Esophagus squamous epithelium (tissue), 4 donors: Measurements from ENCODE around the gene ANKRD40.

Source experiments
- CTCF ChIP-seq, 6 experiments: fragments of 450-650 bp in 4 of 6; fragments of 200-600 bp in 2 of 6; sonication (generic) in 2 of 6; IDR thresholded peaks; one replicate each; pipeline ENCODE4 v1.5.1; 2016 to 2019; ENCODE audit warnings: antibody characterized with exemption in 6 of 6, mild to moderate bottlenecking in 4 of 6, moderate library complexity in 4 of 6
- POLR2A ChIP-seq, 4 donors: fragments of 450-650 bp; IDR thresholded peaks; one replicate each; pipeline ENCODE4 v1.6.1; 2017; ENCODE audit warnings: antibody characterized with exemption in 4 of 4, mild to moderate bottlenecking in 4 of 4, moderate library complexity in 3 of 4

- TF ChIP-seq CTCF (IDR thresholded peaks at IDR 0.05) (no peak), POLR2A (IDR thresholded peaks at IDR 0.05) (no peak)
These were observed 20.3 kb downstream of the ANKRD40 start for GRCh38 chr17:50687200-50688066.
